HG02623 (cell line): Measurements from ENCODE around the gene SATB1.

Experiments
- ATAC-seq: cut with Tn5 transposase; IDR thresholded peaks from one replicate; pipeline ENCODE4 v1.9.1; 2021; ENCODE audit warnings: moderate library complexity; ENCODE audit not compliant: unreplicated experiment

SATB1 gene

GRCh38 chr3:18402239-18402799 lies 22.8 kb downstream of the SATB1 start:
- ATAC-seq: no peak

GRCh38 chr3:18401300-18401961 lies 23.7 kb downstream of the SATB1 start:
- no peak for ATAC-seq

- no peak for ATAC-seq
Measured at GRCh38 chr3:18398448-18398847, 26.7 kb downstream of the SATB1 start.

GRCh38 chr3:18396428-18396827 lies 28.7 kb downstream of the SATB1 start:
- ATAC-seq: no peak

DNA sequence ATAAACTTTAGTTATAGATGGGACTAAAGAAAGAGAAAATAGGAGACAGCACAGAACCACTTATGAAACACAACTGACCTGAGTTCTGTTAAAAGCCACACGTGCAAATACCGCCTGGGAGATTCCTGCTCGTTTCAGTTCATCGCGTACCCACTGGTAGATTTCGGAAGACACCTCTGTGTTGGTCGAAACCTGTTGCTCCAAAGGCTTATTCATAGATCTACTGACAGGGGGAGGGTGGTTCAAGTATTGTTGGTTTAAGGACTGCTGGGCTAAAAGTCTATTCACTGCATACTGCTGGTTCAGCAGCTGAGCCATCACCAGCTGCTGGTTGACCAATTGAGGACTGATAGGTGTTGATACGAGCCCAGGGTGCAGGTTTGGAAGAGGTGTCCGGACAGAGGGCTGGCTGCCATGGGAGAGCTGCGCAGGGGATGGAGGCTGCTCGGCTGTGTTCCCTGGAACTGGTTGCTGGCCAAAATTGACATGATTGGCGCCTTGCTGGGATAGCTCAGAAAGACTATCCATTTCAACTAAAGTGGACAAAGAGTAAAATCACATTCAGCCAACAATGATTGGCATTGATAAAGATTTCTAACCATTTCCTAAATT lies 30.6 kb downstream of the SATB1 start:
- no peak for ATAC-seq

- ATAC-seq: no peak
Measured at GRCh38 chr3:18393906-18394305, 31.2 kb downstream of the SATB1 start.

GRCh38 chr3:18390024-18390660 lies 35.0 kb downstream of the SATB1 start:
- no peak for ATAC-seq

- no peak for ATAC-seq
Measured at GRCh38 chr3:18389108-18389733, 35.9 kb downstream of the SATB1 start.

DNA sequence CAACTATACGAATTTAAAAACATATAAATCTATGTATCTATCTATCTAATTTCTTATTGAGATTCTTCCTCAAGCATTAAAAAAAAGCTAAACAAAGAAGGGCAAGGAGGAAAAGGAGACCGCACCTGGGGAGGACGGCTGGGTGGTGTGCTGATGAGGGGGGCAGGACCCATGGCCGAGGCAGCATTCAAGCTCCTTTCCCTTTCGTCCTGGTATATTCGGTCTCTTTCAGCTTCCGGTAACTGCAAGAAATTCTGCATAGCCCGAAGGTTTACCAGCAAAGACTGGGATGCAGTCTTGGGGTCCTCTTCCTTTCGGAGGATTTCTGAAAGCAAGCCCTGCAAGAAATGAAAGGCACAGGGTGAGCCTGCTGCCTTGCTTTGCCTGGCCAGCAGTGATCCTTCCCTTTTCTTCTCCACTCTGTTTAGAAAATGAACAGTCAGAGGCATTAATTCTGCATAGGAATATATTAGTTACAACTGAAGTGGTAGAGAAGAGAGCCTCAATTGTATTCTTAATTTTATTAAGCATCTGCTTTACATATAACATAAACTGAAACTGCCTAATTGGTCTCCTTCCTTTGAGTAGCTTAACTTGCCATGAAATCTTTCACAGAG lies 38.8 kb downstream of the SATB1 start:
- ATAC-seq: no peak

DNA sequence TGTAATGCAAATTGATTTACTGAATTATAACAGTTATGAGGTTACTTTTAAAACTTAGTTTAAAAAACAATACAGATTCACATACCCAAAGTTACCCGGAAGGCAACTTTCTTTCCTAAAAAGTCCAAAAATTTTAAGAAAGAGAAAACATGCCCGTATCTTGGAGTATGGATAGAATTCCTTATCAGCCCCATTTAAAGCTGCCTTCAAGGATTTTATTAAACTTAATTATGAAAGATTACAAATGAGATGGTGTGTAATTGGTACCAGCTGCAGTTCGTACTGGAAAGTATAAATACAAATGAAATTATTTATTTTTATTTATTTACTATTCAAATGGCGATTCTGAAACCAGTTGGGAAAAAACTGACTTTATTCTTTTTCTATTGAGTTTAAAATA lies 39.4 kb downstream of the SATB1 start:
- ATAC-seq: no peak

- no peak for ATAC-seq
Measured at GRCh38 chr3:18382760-18383369, 42.3 kb downstream of the SATB1 start.

DNA sequence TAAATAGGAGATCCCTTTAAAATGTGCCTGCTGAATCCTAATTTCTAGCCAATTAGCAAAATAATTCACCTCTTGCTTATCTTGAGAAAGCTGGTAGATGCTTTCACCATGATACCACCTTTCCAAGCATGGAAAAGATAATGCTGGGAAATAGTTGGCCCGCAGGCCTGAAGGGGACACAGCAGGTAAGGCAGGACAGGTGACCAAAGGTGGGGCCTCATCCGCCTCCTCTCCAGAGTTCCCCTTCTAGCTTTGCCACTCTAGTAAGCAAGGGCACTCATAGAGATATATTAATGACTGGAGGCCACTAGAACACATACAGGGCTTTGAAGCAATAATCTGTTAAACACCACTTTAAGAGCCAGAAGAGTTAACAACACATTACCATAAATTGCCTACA lies 45.5 kb downstream of the SATB1 start:
- no peak for ATAC-seq

GRCh38 chr3:18378218-18378617 lies 46.9 kb downstream of the SATB1 start:
- ATAC-seq: no peak

DNA sequence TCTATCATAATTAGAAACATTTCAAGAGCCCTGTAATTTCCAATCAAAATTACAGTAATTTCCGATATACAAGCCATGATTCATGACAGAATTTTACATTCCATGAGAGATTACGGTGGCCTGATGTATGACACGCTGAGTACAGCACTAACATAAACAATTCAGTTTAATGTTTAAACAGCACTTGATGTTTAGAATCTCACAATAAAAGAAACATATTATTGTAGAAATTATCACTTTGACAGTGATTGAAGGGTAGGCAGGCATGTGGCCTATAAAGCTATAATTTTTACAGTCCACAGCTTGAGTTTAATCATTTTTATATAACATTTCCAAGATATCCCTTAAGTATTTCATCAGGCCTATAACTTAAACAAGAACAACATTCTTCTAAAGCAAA lies 48.5 kb downstream of the SATB1 start:
- ATAC-seq: no peak

- ATAC-seq: no peak
Measured at GRCh38 chr3:18372786-18373405, 52.2 kb downstream of the SATB1 start.

- no peak for ATAC-seq
Measured at GRCh38 chr3:18370672-18371071, 54.5 kb downstream of the SATB1 start.

GRCh38 chr3:18369551-18370185 lies 55.5 kb downstream of the SATB1 start:
- no peak for ATAC-seq

- no peak for ATAC-seq
Measured at GRCh38 chr3:18366258-18366657, 58.9 kb downstream of the SATB1 start.

DNA sequence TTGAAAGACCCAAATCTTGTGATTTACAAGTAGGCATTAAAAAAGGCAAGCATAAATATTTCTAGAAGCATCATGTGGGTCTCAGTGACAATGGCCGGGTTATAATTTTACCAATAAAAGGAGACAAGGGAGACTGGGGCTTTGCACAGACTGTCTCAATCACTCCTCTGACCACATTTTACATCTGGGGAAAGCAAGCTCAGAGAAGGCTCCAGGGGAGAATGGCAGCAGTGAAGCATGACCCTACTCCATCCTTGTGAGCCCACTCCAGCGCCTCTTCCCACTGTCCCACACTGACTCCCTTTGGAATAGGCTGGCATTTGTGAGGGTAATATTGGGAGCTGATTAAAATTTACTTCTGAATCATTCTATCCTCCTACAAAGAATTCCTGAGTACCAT lies 61.8 kb downstream of the SATB1 start:
- no peak for ATAC-seq

GRCh38 chr3:18357747-18358146 lies 67.4 kb downstream of the SATB1 start:
- no peak for ATAC-seq
